Mammary epithelial cell (primary cell): ENCODE results near the gene SH3BGRL2.

Experiments
- CTCF ChIP-seq, 2 donors: IDR thresholded peaks in 1 of 2; conservative IDR thresholded peaks in 1 of 2; 2 replicates each; pipeline ENCODE4 v1.5.1; 2011 to 2012; ENCODE audit warnings: inconsistent platforms in 2 of 2, low read length in 2 of 2, mild to moderate bottlenecking in 2 of 2, control low read depth in 1 of 2, low read depth in 1 of 2; ENCODE audit not compliant: insufficient read depth in 1 of 2; ENCODE audit errors: extremely low read depth in 1 of 2
- EZH2 ChIP-seq: IDR thresholded peaks from 2 replicates; pipeline ENCODE4 v1.6.1; 2012; ENCODE audit warnings: low read length, inconsistent platforms, borderline replicate concordance

- TF ChIP-seq CTCF (conservative IDR thresholded peaks at IDR 0.05 in 1 of 2, IDR thresholded peaks at IDR 0.05 in 1 of 2; ENCODE audit: extremely low read depth in 1 of 2, insufficient read depth in 1 of 2, low read depth in 1 of 2, low read length in 2 of 2): no peak
- TF ChIP-seq EZH2: no peak
Measured at GRCh38 chr6:79670789-79671188, 39.7 kb downstream of the SH3BGRL2 start.
